ENCODE measurements around the gene CISD3. TPM values are rescaled to one million over a fixed set of nuclear protein-coding genes. Genes with fewer than 3 reads are reported as not detected.
A peak's percentile ranks its signal among the peaks of the same experiment; 100 is the strongest.

CISD3 gene
- total RNA-seq, 1 donor from 2014 or later = 75.9 TPM

GRCh38 chr17:38727736-38728135, 2.4 kb upstream of the CISD3 start:
- Histone ChIP-seq H3K27ac (replicated peaks) (peak overlapping the region; percentile 97), H3K27me3 (ENCODE audit: low read depth) (no peaks in the 10 kb centered on the region), H3K4me1 (peaks cover 58% of the 10 kb centered on the region), H3K9me3 (replicated peaks) (no peaks in the 10 kb centered on the region), H3K4me3 (no peak overlapping the region), H3K36me3 (peaks cover 30% of the 10 kb centered on the region)
- TF ChIP-seq CTCF (IDR thresholded peaks at IDR 0.05; ENCODE audit: borderline replicate concordance) = no peak
- DNase-seq = no peak
- intact Hi-C loops (cut with micrococcal nuclease) = no loop called here

GRCh38 chr17:38728290-38728831, 1.8 kb upstream of the CISD3 start:
- Histone ChIP-seq H3K9me3 (replicated peaks) (no peaks in the 10 kb centered on the region), H3K27me3 (ENCODE audit: low read depth) (no peaks in the 10 kb centered on the region), H3K4me3 (no peak overlapping the region), H3K4me1 (peaks cover 64% of the 10 kb centered on the region), H3K36me3 (peaks cover 32% of the 10 kb centered on the region), H3K27ac (replicated peaks) (peak overlapping the region; percentile 97)
- no peak for TF ChIP-seq CTCF (IDR thresholded peaks at IDR 0.05; ENCODE audit: borderline replicate concordance)
- intact Hi-C loops (cut with micrococcal nuclease) = no loop called here
- no peak for DNase-seq

DNA sequence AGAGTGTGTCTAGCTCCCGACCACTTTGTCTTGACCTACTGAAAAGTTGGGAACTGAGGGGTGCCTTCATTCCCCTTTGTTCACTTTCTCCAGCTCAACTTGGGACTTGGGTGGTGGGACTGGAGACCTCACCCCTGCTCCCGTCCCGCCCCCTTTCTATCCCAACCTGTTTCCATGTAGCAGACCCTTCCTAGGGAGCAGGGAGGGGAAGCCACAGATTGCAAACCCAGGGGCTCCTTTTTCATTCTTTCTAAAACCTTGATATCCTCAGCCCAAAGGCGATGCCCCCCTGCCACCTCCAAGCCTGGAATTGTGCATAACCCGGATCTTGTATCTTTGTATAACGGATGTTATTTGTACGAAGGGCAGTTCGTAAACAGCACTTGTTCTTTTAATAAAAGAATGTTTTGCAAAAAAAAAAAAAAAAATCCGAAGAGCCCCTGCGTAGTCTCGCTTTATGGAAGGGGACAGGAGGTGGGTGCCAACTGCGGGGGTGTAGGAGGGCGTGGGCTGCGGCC, 714 bp upstream of the CISD3 start:
- H3K9me3 ChIP-seq (replicated peaks) = no peaks in the 10 kb centered on the region
- intact Hi-C loops (cut with micrococcal nuclease) = no loop called here
- H3K4me1 ChIP-seq = peaks cover 69% of the 10 kb centered on the region
- H3K36me3 ChIP-seq = peaks cover 39% of the 10 kb centered on the region
- no peak for TF ChIP-seq CTCF (IDR thresholded peaks at IDR 0.05; ENCODE audit: borderline replicate concordance)
- H3K4me3 ChIP-seq = peak overlapping the region; percentile 81
- H3K27me3 ChIP-seq (ENCODE audit: low read depth) = no peaks in the 10 kb centered on the region
- no peak for DNase-seq
- peak overlapping the region; percentile 97 for H3K27ac ChIP-seq (replicated peaks)

DNA sequence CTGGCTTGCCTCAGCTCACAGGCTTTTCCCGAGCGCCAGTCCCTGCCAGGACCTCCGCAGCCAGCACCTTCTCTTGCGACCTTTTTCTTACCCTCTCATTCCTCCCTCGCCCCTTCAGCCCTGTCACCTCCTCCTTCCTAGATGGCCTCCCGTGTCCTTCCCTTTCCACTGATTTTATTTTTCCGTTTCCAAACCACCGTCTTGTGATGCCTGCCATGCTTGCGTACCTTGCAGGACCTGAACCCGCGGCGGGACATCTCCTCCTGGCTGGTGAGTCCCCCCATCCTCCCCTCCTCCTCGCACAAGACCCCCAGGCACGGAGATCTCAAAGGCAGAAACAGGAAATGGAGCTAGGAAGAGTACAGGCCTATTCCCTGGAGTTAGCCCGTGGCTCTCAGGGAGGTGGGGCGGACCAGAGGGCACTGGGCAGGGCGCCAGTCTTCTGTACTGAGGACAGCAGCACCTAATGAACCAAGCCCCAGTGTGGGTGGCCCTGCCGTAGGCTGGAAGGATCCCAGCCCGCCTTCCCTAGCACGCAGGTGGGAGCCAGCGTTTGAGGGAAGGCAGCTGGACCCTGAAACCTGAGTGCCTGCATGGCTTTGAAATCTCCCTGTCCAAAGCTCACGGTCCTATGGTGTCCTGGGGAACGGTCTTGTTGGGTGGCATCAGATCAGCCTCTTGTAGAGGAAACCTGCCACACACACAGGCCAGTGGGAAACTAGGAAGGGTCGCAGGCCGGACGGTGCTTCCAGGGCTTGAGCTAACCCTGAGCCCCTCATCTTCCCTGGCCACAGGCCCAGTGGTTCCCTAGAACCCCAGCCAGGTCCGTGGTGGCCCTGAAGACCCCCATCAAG, 612 bp downstream of the CISD3 start:
- no peaks in the 10 kb centered on the region for H3K9me3 ChIP-seq (replicated peaks)
- no peak for TF ChIP-seq CTCF (IDR thresholded peaks at IDR 0.05; ENCODE audit: borderline replicate concordance)
- intact Hi-C loops (cut with micrococcal nuclease) = no loop called here
- peak; percentile 84 for DNase-seq
- no peaks in the 10 kb centered on the region for H3K27me3 ChIP-seq (ENCODE audit: low read depth)
- peaks cover 71% of the 10 kb centered on the region for H3K4me1 ChIP-seq
- H3K36me3 ChIP-seq = peaks cover 34% of the 10 kb centered on the region
- peak overlapping the region; percentile 97 for H3K27ac ChIP-seq (replicated peaks)
- peak overlapping the region; percentile 81 for H3K4me3 ChIP-seq

DNA sequence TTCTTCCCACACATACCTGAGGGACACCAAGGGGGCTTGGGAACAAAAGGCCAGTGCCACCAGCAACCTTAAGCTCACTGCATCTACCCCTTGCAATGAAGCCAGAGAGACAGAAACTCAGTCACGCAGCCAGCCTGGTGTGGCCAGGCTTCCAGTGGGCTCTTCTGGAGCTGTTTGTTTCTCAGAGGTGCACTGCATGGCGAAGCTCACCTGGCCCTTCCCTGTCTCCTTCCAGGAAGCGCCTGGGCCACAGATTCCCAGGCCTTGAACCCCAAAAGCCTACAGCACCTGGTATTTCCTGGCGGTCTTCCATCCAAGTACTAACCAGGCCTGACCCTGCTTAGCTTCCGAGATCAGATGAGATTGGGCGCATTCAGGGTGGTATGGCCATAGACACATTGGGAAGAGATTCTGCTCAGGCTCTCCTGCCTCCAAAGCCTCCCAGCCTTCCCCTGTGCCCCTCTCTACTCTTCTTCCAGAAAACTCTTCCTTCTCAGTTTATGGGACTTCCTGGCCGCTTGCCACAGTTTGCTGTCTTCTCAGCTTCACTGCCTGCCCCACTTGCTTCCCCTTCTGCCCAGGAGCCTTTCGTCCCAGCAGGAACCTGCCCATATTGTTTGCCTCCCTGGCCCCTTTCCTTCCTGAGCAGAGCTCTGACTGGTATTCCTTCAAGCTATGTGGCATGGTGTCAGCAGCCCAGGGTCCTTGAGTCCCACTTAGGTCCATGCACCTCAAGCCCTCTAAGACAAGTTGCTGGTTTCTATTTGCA, 1.6 kb downstream of the CISD3 start:
- H3K36me3 ChIP-seq = peaks cover 41% of the 10 kb centered on the region
- no peak for DNase-seq
- H3K27ac ChIP-seq (replicated peaks) = peak overlapping the region; percentile 97

More for the DNA sequence above, 1.6 kb downstream of the CISD3 start:
- Histone ChIP-seq H3K4me1 (peaks cover 76% of the 10 kb centered on the region), H3K9me3 (replicated peaks) (no peaks in the 10 kb centered on the region), H3K4me3 (peak overlapping the region; percentile 81), H3K27me3 (ENCODE audit: low read depth) (no peaks in the 10 kb centered on the region)
- no peak for TF ChIP-seq CTCF (IDR thresholded peaks at IDR 0.05; ENCODE audit: borderline replicate concordance)
- intact Hi-C loops (cut with micrococcal nuclease) = no loop called here
